Right ventricle myocardium superior (tissue), 1 donor: ENCODE results near the gene WASL. TPM values are rescaled to one million over a fixed set of nuclear protein-coding genes. Genes with fewer than 3 reads are reported as not detected.
A peak's percentile ranks its signal among the peaks of the same experiment; 100 is the strongest.
"Not testable (repeated sequence)": the region's sequence is repeated elsewhere in the genome, so short reads cannot be mapped to it uniquely, and the experiment has no call there.

Source experiments
- ATAC-seq: fragments of 200-7000 bp; cut with Tn5 transposase; one replicate; pipeline ENCODE4 v1.9.1; 2020; ENCODE audit warnings: mild to moderate bottlenecking; ENCODE audit not compliant: poor library complexity
- DNase-seq: peaks from one replicate; pipeline ENCODE4 v3.0.0-alpha.2; 2020
- intact Hi-C: fragments of 100-400 bp; cut with DNase I; formaldehyde crosslinking; loops from one replicate; pipeline ENCODE4 v1.11.2; 2022
- total RNA-seq: library from RNA; stranded (reverse); fragmentation: NEBNext Ultra II Directional; extraction: Animal tissue kit (Norgen Biotek cat#: 25700); gene quantifications from one replicate; pipeline ENCODE4 v1.2.1, GENCODE V29; 2021
- donor health status: DM: no; HTN: yes; CAD: no; lungs with severe emphysema.

The WASL gene
- total RNA-seq, 1 donor from 2014 or later = 25.7 TPM

- no peak for DNase-seq
- intact Hi-C loops = no loop called here
- no peak for ATAC-seq
These were observed 95.6 kb downstream of the WASL start for GRCh38 chr7:123653162-123653561.

- ATAC-seq (no peak), DNase-seq (no peak)
- intact Hi-C loops = no loop called here
These were observed 96.4 kb downstream of the WASL start for GRCh38 chr7:123652406-123652805.

- no peak for ATAC-seq
- intact Hi-C loops = no loop called here
- DNase-seq = no peak
These were observed 98.2 kb downstream of the WASL start for GRCh38 chr7:123650595-123650994.

- ATAC-seq = no peak
These were observed 98.8 kb downstream of the WASL start for GRCh38 chr7:123649964-123650363.

GRCh38 chr7:123647106-123647730 is 101.6 kb downstream of the WASL start:
- DNase-seq = no peak
- intact Hi-C loops = no loop called here
- no peak for ATAC-seq

More at GRCh38 chr7:123649964-123650363, 98.8 kb downstream of the WASL start:
- intact Hi-C loops = no loop called here
- DNase-seq = no peak

GRCh38 chr7:123645516-123645915 is 103.3 kb downstream of the WASL start:
- ATAC-seq (peak; percentile 89), DNase-seq (peak; percentile 64)
- intact Hi-C loops = no loop called here

GRCh38 chr7:123643495-123644441 is 105.0 kb downstream of the WASL start:
- ATAC-seq (peak; percentile 62), DNase-seq (no peak)
- intact Hi-C loops = no loop called here

GRCh38 chr7:123641901-123642300 is 106.9 kb downstream of the WASL start:
- no peak for ATAC-seq
- DNase-seq = no peak
- intact Hi-C loops = no loop called here

GRCh38 chr7:123640583-123640982 is 108.2 kb downstream of the WASL start:
- ATAC-seq (no peak), DNase-seq (no peak)
- intact Hi-C loops = no loop called here

GRCh38 chr7:123639631-123640030 is 109.2 kb downstream of the WASL start:
- no peak for DNase-seq
- intact Hi-C loops = loop anchor here (5.0 to 10.0 kb wide), 3 partner anchors 45 to 225 kb away; no protein-coding TSS in a partner anchor
- ATAC-seq = no peak

GRCh38 chr7:123637878-123638277 is 110.9 kb downstream of the WASL start:
- ATAC-seq = no peak
- intact Hi-C loops = loop anchor here (5.0 to 10.0 kb wide), 3 partner anchors 47 to 227 kb away; no protein-coding TSS in a partner anchor

GRCh38 chr7:123637203-123637602 is 111.6 kb downstream of the WASL start:
- intact Hi-C loops = loop anchor here (5.0 to 10.0 kb wide), 3 partner anchors 48 to 228 kb away; no protein-coding TSS in a partner anchor
- DNase-seq (no peak), ATAC-seq (peak; percentile 23)

More at GRCh38 chr7:123637878-123638277, 110.9 kb downstream of the WASL start:
- DNase-seq = no peak

GRCh38 chr7:123635551-123636359 is 113.0 kb downstream of the WASL start:
- peak; percentile 71 for ATAC-seq
- DNase-seq = no peak
- intact Hi-C loops = loop anchor here (5.0 to 10.0 kb wide), 3 partner anchors 49 to 229 kb away; no protein-coding TSS in a partner anchor

GRCh38 chr7:123634011-123634573 is 114.7 kb downstream of the WASL start:
- peak; percentile 62 for ATAC-seq
- intact Hi-C loops = loop anchor here (10.0 kb wide), 2 partner anchors 51 to 231 kb away; no protein-coding TSS in a partner anchor
- DNase-seq = not testable (repeated sequence)

GRCh38 chr7:123633553-123633952 is 115.2 kb downstream of the WASL start:
- no peak for ATAC-seq
- intact Hi-C loops = loop anchor here (10.0 kb wide), 2 partner anchors 51 to 231 kb away; no protein-coding TSS in a partner anchor
- no peak for DNase-seq

- no peak for DNase-seq
- intact Hi-C loops = loop anchor here (10.0 kb wide), 2 partner anchors 52 to 232 kb away; no protein-coding TSS in a partner anchor
- ATAC-seq = no peak
These were observed 116.0 kb downstream of the WASL start for GRCh38 chr7:123632808-123633207.
